Activated CD4-positive, alpha-beta T cell treated with anti-CD3 and anti-CD28 coated beads for 4 hours (primary cell): ENCODE data around the gene DBNDD2.

Source experiments
- DNase-seq, 2 donors: peaks; one replicate each; pipeline ENCODE4 v3.0.0-alpha.2; 2020

DBNDD2 gene

DNA sequence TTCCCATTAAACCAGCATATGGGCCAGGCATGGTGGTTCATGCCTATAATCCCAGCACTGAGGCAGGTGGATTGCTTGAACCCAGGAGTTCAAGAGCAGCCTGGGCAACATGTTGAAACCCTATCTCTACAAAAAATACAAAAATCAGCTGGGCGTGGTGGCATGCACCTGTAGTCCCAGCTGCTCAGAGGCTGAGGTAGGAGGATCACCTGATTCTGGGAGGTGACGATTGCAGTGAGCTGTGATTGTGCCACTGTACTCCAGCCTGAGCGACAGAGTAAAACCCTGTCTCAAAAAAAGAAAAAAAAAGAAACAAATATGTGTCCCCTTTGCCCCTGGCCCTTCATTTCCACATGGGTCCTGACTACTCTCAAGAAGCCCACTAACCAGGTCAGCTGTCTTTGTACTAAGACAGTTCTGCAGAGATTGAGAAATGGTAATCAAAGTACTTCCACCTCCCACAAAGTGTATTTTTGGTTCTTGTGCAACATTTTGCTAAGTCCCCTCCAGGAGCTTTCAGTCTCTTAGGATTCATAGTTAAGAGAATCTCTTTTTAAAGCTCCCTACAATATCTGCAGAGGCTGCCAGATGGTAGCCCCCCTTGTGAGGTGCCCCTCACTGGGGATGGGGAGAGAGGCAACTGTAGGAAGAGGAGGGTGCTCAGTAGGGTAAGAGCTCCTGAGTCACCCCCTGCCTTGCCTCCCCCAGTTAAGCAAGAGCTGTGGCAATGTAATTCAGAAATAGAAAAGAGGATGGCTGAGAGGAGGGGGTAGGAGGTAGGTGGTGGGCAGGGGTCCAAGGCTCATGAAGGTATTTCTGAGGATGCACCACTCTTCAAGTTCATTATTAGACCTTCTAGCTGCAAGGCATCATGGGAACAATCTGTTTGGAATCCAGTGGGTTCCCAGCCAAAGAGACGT, 44.9 kb downstream of the DBNDD2 start:
- no peak for DNase-seq

DNA sequence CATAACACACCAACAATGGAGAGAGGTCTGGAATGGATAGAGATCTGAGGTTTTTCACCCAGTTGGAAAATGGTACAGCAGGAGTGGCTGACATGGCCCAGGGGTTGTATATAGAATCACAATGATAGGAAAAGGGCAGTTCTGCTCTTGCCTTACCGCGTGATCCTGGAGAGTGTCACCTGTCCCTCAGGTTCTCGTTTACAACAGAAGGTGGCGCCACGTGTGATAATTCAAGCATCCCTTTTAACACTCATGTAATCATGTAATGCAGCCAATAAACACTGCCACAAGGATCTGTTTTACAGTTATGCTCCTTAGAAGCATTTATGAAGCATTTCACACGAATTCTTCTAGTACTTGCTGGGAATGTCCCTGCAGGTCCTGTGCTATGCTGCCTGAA, 48.5 kb downstream of the DBNDD2 start:
- DNase-seq, result no peak

DNA sequence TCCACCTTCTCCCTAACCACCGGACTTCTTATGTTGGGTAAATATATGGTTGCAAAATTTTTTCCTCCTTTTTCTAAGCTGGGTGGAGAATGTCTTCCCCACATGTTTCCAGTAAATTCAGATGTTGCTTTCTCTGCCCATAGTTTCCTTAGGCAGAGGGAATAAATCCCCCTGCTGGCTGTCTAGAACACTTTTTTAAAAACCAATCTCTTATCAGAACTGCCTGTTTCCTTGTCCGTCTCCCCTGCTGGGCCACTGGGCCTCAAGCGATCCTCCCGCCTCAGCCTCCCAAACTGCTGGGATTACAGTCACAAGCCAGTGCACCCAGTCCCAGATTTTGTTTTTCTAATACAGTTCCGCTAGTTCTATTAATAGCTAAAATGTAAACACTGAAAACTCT, 51.5 kb downstream of the DBNDD2 start:
- no peak for DNase-seq
